ENCODE data around the gene VIPAS39.

VIPAS39 gene

DNA sequence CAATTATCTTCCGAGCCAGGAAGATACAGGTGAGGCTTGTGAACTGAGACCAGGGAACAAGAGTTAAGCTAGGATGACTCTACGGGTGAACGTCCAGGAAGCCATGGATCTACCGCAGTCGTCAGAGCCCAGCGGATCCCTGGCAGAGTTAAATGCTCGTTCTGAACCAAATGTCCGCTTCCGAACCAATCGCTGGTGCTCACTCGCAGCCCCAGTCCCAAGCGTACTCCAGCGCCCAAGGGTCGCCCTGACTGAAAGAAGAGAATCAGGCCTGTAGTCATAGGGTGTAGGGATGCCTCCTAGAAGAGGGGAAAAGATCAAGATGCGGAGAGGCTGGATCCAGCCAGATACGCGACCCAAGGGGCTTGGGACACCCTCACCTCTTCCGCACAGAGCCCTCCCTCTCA lies 283 bp downstream of the VIPAS39 start (continued):
- TF ChIP-seq, protein P1, sequence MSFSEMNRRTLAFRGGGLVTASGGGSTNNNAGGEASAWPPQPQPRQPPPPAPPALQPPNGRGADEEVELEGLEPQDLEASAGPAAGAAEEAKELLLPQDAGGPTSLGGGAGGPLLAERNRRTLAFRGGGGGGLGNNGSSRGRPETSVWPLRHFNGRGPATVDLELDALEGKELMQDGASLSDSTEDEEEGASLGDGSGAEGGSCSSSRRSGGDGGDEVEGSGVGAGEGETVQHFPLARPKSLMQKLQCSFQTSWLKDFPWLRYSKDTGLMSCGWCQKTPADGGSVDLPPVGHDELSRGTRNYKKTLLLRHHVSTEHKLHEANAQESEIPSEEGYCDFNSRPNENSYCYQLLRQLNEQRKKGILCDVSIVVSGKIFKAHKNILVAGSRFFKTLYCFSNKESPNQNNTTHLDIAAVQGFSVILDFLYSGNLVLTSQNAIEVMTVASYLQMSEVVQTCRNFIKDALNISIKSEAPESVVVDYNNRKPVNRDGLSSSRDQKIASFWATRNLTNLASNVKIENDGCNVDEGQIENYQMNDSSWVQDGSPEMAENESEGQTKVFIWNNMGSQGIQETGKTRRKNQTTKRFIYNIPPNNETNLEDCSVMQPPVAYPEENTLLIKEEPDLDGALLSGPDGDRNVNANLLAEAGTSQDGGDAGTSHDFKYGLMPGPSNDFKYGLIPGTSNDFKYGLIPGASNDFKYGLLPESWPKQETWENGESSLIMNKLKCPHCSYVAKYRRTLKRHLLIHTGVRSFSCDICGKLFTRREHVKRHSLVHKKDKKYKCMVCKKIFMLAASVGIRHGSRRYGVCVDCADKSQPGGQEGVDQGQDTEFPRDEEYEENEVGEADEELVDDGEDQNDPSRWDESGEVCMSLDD (tag by site-specific recombination; IDR thresholded peaks at IDR 0.05) = peak; percentile 61
- TF ChIP-seq ZNF114 (tag by site-specific recombination; IDR thresholded peaks at IDR 0.05) (no peak), ZNF660 (tag by site-specific recombination; IDR thresholded peaks at IDR 0.05) (no peak), SCRT1 (tag by site-specific recombination; IDR thresholded peaks at IDR 0.05; ENCODE audit: borderline replicate concordance) (no peak), ZNF394 (tag by site-specific recombination; IDR thresholded peaks at IDR 0.05; ENCODE audit: borderline replicate concordance) (no peak; the same call in 1 of the 2 replicates), ZNF600 (tag by site-specific recombination; IDR thresholded peaks at IDR 0.05) (peak; percentile 87), KLF10 (tag by site-specific recombination; IDR thresholded peaks at IDR 0.05) (0 out of 2 replicates have a peak, but pooled peaks have one; percentile 16), SALL2 (tag by site-specific recombination; IDR thresholded peaks at IDR 0.05; ENCODE audit: borderline replicate concordance) (no peak), ZFP41 (tag by site-specific recombination; IDR thresholded peaks at IDR 0.05; ENCODE audit: borderline replicate concordance) (no peak), ZFP37 (tag by site-specific recombination; IDR thresholded peaks at IDR 0.05) (no peak), SETDB1 (IDR thresholded peaks at IDR 0.05; ENCODE audit: insufficient read length, low read length) (no peak), ZNF529 (tag by site-specific recombination; IDR thresholded peaks at IDR 0.05; ENCODE audit: insufficient replicate concordance) (no peak), ZNF623 (tag by site-specific recombination; IDR thresholded peaks at IDR 0.05) (no peak)
- TF ChIP-seq, protein P2, sequence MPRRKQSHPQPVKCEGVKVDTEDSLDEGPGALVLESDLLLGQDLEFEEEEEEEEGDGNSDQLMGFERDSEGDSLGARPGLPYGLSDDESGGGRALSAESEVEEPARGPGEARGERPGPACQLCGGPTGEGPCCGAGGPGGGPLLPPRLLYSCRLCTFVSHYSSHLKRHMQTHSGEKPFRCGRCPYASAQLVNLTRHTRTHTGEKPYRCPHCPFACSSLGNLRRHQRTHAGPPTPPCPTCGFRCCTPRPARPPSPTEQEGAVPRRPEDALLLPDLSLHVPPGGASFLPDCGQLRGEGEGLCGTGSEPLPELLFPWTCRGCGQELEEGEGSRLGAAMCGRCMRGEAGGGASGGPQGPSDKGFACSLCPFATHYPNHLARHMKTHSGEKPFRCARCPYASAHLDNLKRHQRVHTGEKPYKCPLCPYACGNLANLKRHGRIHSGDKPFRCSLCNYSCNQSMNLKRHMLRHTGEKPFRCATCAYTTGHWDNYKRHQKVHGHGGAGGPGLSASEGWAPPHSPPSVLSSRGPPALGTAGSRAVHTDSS (tag by site-specific recombination; IDR thresholded peaks at IDR 0.05) = no peak
- TF ChIP-seq, protein P3, sequence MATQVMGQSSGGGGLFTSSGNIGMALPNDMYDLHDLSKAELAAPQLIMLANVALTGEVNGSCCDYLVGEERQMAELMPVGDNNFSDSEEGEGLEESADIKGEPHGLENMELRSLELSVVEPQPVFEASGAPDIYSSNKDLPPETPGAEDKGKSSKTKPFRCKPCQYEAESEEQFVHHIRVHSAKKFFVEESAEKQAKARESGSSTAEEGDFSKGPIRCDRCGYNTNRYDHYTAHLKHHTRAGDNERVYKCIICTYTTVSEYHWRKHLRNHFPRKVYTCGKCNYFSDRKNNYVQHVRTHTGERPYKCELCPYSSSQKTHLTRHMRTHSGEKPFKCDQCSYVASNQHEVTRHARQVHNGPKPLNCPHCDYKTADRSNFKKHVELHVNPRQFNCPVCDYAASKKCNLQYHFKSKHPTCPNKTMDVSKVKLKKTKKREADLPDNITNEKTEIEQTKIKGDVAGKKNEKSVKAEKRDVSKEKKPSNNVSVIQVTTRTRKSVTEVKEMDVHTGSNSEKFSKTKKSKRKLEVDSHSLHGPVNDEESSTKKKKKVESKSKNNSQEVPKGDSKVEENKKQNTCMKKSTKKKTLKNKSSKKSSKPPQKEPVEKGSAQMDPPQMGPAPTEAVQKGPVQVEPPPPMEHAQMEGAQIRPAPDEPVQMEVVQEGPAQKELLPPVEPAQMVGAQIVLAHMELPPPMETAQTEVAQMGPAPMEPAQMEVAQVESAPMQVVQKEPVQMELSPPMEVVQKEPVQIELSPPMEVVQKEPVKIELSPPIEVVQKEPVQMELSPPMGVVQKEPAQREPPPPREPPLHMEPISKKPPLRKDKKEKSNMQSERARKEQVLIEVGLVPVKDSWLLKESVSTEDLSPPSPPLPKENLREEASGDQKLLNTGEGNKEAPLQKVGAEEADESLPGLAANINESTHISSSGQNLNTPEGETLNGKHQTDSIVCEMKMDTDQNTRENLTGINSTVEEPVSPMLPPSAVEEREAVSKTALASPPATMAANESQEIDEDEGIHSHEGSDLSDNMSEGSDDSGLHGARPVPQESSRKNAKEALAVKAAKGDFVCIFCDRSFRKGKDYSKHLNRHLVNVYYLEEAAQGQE (tag by site-specific recombination; IDR thresholded peaks at IDR 0.05) = peak; percentile 55
- TF ChIP-seq, protein P4, sequence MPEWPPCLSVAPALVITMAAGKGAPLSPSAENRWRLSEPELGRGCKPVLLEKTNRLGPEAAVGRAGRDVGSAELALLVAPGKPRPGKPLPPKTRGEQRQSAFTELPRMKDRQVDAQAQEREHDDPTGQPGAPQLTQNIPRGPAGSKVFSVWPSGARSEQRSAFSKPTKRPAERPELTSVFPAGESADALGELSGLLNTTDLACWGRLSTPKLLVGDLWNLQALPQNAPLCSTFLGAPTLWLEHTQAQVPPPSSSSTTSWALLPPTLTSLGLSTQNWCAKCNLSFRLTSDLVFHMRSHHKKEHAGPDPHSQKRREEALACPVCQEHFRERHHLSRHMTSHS (tag by site-specific recombination; IDR thresholded peaks at IDR 0.05) = no peak
- TF ChIP-seq, protein P5, sequence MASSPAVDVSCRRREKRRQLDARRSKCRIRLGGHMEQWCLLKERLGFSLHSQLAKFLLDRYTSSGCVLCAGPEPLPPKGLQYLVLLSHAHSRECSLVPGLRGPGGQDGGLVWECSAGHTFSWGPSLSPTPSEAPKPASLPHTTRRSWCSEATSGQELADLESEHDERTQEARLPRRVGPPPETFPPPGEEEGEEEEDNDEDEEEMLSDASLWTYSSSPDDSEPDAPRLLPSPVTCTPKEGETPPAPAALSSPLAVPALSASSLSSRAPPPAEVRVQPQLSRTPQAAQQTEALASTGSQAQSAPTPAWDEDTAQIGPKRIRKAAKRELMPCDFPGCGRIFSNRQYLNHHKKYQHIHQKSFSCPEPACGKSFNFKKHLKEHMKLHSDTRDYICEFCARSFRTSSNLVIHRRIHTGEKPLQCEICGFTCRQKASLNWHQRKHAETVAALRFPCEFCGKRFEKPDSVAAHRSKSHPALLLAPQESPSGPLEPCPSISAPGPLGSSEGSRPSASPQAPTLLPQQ (tag by site-specific recombination; IDR thresholded peaks at IDR 0.05) = no peak
- TF ChIP-seq, protein P6, sequence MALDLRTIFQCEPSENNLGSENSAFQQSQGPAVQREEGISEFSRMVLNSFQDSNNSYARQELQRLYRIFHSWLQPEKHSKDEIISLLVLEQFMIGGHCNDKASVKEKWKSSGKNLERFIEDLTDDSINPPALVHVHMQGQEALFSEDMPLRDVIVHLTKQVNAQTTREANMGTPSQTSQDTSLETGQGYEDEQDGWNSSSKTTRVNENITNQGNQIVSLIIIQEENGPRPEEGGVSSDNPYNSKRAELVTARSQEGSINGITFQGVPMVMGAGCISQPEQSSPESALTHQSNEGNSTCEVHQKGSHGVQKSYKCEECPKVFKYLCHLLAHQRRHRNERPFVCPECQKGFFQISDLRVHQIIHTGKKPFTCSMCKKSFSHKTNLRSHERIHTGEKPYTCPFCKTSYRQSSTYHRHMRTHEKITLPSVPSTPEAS (tag by site-specific recombination; IDR thresholded peaks at IDR 0.05) = no peak

All from HEK293 (cell line).